K562 (cell line): ENCODE data around the gene GDF2. TPM values are rescaled to one million over a fixed set of nuclear protein-coding genes. Genes with fewer than 3 reads are reported as not detected.

Experiments
- ARNT ChIP-seq, 2 experiments: fragments of 450-650 bp; IDR thresholded peaks; 2 replicates each; pipeline ENCODE4 v1.6.1; 2016; ENCODE audit warnings: mild to moderate bottlenecking in 1 of 2
- BRF1 ChIP-seq: IDR thresholded peaks from 3 replicates; pipeline ENCODE4 v1.6.1; 2011; ENCODE audit warnings: borderline replicate concordance, mild to moderate bottlenecking; ENCODE audit not compliant: insufficient read length; ENCODE audit errors: extremely low read depth
- CBFA2T3 ChIP-seq: fragments of 450-650 bp; IDR thresholded peaks from 2 replicates; pipeline ENCODE4 v1.6.1; 2017
- CBX3 ChIP-seq, 2 experiments: IDR thresholded peaks; 1 replicate in 1 of 2; 2 replicates in 1 of 2; pipeline ENCODE4 v1.6.1; 2012; ENCODE audit warnings: inconsistent platforms in 2 of 2, low read length in 2 of 2, borderline replicate concordance in 1 of 2, control low read depth in 1 of 2
- CREB3 ChIP-seq: fragments of 450-650 bp; conservative IDR thresholded peaks from 2 replicates; pipeline ENCODE4 v1.6.1; 2016; ENCODE audit warnings: missing genetic modification characterization, low read depth, mild to moderate bottlenecking, missing compliant biosample characterization, moderate library complexity
- DIDO1 ChIP-seq: fragments of 450-650 bp; IDR thresholded peaks from 2 replicates; pipeline ENCODE4 v1.6.1; 2016; ENCODE audit warnings: low read depth, missing biosample characterization, missing genetic modification characterization
- DPF2 ChIP-seq: fragments of 450-650 bp; IDR thresholded peaks from 2 replicates; pipeline ENCODE4 v1.6.1; 2016
- LEF1 ChIP-seq: fragments of 450-650 bp; IDR thresholded peaks from 2 replicates; pipeline ENCODE4 v1.6.1; 2016; ENCODE audit warnings: mild to moderate bottlenecking
- MCM7 ChIP-seq, 2 experiments: fragments of 450-650 bp; IDR thresholded peaks; 2 replicates each; pipeline ENCODE4 v1.6.1; 2016 to 2018
- MYNN ChIP-seq, 2 experiments: sonication (generic); formaldehyde crosslinking in 1 of 2; IDR thresholded peaks; 2 replicates each; pipeline versions ENCODE4 v1.5.0 to v1.6.1; 2016 to 2020; ENCODE audit warnings: antibody characterized with exemption in 1 of 2, missing genetic modification reagents in 1 of 2
- NEUROD1 ChIP-seq: fragments of 150-350 bp; IDR thresholded peaks from 2 replicates; pipeline ENCODE4 v1.6.1; 2014; ENCODE audit warnings: borderline replicate concordance, low read length, low read depth; ENCODE audit not compliant: partially characterized antibody
- NR2C2 ChIP-seq, 2 experiments: fragments of 200-800 bp in 1 of 2; sonication (Bioruptor generic) in 1 of 2; sonication (generic) in 1 of 2; formaldehyde crosslinking in 1 of 2; IDR thresholded peaks; 2 replicates each; pipeline versions ENCODE4 v1.6.1 to v1.8.0; 2016 to 2022; ENCODE audit warnings: mild to moderate bottlenecking in 1 of 2, missing compliant biosample characterization in 1 of 2, missing genetic modification characterization in 1 of 2, missing genetic modification reagents in 1 of 2
- PHF8 ChIP-seq: fragments of 200-600 bp; sonication (generic); IDR thresholded peaks from 2 replicates; pipeline ENCODE4 v1.6.1; 2012; ENCODE audit warnings: mixed run types, mild to moderate bottlenecking, inconsistent platforms, low read length, moderate library complexity, borderline replicate concordance
- PTTG1 ChIP-seq: fragments of 450-650 bp; IDR thresholded peaks from 2 replicates; pipeline ENCODE4 v1.6.1; 2016; ENCODE audit warnings: low read depth, mild to moderate bottlenecking, missing genetic modification characterization, missing compliant biosample characterization
- ZBTB17 ChIP-seq: fragments of 450-650 bp; formaldehyde crosslinking; IDR thresholded peaks from 2 replicates; pipeline ENCODE4 v1.4.0; 2020; ENCODE audit warnings: mild to moderate bottlenecking
- ZNF592 ChIP-seq: fragments of 450-650 bp; IDR thresholded peaks from 2 replicates; pipeline ENCODE4 v1.6.1; 2017; ENCODE audit warnings: antibody characterized with exemption, mild to moderate bottlenecking
- polyA plus RNA-seq, 8 experiments: library from polyadenylated mRNA; depleted of rRNA in 4 of 8; stranded (reverse) in 5 of 8; unstranded in 3 of 8; fragments of >200 nt; fragmentation: Nextera tagmentation in 2 of 8; fragmentation: Illumina TruSeq in 1 of 8; extraction: Ambion mirVana in 2 of 8; extraction: Trizol in 1 of 8; gene quantifications; 2 replicates each; pipeline versions ENCODE4 v1.2.1 to v1.2.3, GENCODE V29; 2011 to 2014; ENCODE audit warnings: inconsistent platforms in 1 of 8, missing spikeins in 1 of 8
- total RNA-seq, 7 experiments: library from RNA; depleted of rRNA in 6 of 7; stranded (reverse); fragments of >200 nt in 6 of 7; fragmentation: Illumina TruSeq in 2 of 7; extraction: Trizol in 2 of 7; gene quantifications; 2 replicates each; pipeline versions ENCODE4 v1.2.1 to v1.2.3, GENCODE V29; 2011 to 2021; ENCODE audit warnings: low replicate concordance in 1 of 7
- TF ChIP-seq, protein P1 (sequence below): fragments of 250-450 bp; sonication (Bioruptor Pico); IDR thresholded peaks from 2 replicates; pipeline ENCODE4 v1.4.0; 2020; ENCODE audit warnings: mild to moderate bottlenecking, moderate library complexity

GDF2 gene
- total and polyA plus RNA-seq, 9 of the 15 experiments (the other 6 are each of a cell fraction or from before 2014, with no cell fraction given): 0.08 to 0.58 (median 0.27) TPM; not detected in 2

DNA sequence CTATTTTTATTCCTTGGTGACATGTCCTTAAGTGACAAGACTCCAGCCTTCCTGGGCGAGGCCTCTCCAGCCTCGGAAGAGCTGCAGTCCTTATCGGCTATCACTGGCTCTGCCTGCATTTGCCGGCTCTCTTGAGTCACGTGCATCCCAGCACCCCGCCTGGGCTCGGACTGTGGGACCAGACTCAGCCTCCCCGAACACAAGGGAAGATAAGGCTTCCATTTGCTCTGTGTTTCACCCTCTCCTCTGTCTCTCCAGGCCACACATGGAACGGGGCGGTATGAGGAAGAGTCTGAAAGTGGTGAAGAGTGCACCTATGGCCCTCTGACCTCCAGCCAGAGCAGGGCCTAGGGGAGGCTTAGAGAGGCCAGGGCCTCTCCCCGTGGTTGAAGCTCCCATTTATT is 4.7 kb downstream of the GDF2 start (continued):
- TF ChIP-seq ZBTB17 (CRISPR knock-in tag): peak; percentile 97
- no peak for TF ChIP-seq MYNN (IDR thresholded peaks at IDR 0.05)
- TF ChIP-seq MYNN (CRISPR knock-in tag; IDR thresholded peaks at IDR 0.05): no peak
- TF ChIP-seq PTTG1 (tag): no peak
- peak; percentile 75; the same call in 1 of the 2 replicates for TF ChIP-seq LEF1
- TF ChIP-seq NEUROD1: peak; percentile 51
- TF ChIP-seq, protein P1, sequence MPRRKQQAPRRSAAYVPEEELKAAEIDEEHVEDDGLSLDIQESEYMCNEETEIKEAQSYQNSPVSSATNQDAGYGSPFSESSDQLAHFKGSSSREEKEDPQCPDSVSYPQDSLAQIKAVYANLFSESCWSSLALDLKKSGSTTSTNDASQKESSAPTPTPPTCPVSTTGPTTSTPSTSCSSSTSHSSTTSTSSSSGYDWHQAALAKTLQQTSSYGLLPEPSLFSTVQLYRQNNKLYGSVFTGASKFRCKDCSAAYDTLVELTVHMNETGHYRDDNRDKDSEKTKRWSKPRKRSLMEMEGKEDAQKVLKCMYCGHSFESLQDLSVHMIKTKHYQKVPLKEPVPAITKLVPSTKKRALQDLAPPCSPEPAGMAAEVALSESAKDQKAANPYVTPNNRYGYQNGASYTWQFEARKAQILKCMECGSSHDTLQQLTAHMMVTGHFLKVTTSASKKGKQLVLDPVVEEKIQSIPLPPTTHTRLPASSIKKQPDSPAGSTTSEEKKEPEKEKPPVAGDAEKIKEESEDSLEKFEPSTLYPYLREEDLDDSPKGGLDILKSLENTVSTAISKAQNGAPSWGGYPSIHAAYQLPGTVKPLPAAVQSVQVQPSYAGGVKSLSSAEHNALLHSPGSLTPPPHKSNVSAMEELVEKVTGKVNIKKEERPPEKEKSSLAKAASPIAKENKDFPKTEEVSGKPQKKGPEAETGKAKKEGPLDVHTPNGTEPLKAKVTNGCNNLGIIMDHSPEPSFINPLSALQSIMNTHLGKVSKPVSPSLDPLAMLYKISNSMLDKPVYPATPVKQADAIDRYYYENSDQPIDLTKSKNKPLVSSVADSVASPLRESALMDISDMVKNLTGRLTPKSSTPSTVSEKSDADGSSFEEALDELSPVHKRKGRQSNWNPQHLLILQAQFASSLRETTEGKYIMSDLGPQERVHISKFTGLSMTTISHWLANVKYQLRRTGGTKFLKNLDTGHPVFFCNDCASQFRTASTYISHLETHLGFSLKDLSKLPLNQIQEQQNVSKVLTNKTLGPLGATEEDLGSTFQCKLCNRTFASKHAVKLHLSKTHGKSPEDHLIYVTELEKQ (CRISPR knock-in tag): 0 out of 2 replicates have a peak, but pooled peaks have one; percentile 35
- peak in 1 of 2 experiments; percentile 26; a peak in 1 of 4 replicates for TF ChIP-seq ARNT (IDR thresholded peaks at IDR 0.05)
- TF ChIP-seq PHF8: no peak
- 0 out of 2 replicates have a peak, but pooled peaks have one; percentile 52 for TF ChIP-seq CREB3 (tag)
- TF ChIP-seq NR2C2 (CRISPR knock-in tag; IDR thresholded peaks at IDR 0.05): no peak
- peak; percentile 76 for TF ChIP-seq NR2C2 (tag; IDR thresholded peaks at IDR 0.05)
- TF ChIP-seq CBX3 (IDR thresholded peaks at IDR 0.05; ENCODE audit: borderline replicate concordance in 1 of 2, low read length in 2 of 2): no peak
- peak; percentile 92 for TF ChIP-seq ZNF592
- TF ChIP-seq MCM7 (IDR thresholded peaks at IDR 0.05): no peak
- TF ChIP-seq DIDO1 (tag): no peak; the same call in 1 of the 2 replicates
- no peak for TF ChIP-seq BRF1
- TF ChIP-seq CBFA2T3: peak; percentile 65
- peak; percentile 65; the same call in 1 of the 2 replicates for TF ChIP-seq DPF2
